Smooth muscle cell (in vitro differentiated cells): ENCODE measurements around the gene MOXD1. TPM values are rescaled to one million over a fixed set of nuclear protein-coding genes. Genes with fewer than 3 reads are reported as not detected.
"Not testable (repeated sequence)": the region's sequence is repeated elsewhere in the genome, so short reads cannot be mapped to it uniquely, and the experiment has no call there.

Experiments used
- DNase-seq: peaks from one replicate; lab custom pipeline; 2025; ENCODE audit not compliant: unreplicated experiment; lab: John Stamatoyannopoulos, UW
- H2AFZ ChIP-seq: fragments of 200-600 bp; sonication (generic); 2 replicates; pipeline ENCODE4 v1.6.0; 2016; ENCODE audit warnings: antibody characterized with exemption, low read depth, mild to moderate bottlenecking
- H3F3A ChIP-seq: fragments of 200-600 bp; sonication (generic); 2 replicates; pipeline ENCODE4 v1.6.0; 2017; ENCODE audit warnings: antibody characterized with exemption, low read depth
- H3K27ac ChIP-seq: fragments of 200-600 bp; sonication (generic); 2 replicates; pipeline ENCODE4 v1.5.1; 2016; ENCODE audit warnings: low read depth, mild to moderate bottlenecking
- H3K27me3 ChIP-seq: fragments of 200-600 bp; sonication (generic); 2 replicates; pipeline ENCODE4 v1.6.1; 2016; ENCODE audit warnings: low read depth, mild to moderate bottlenecking
- H3K36me3 ChIP-seq: fragments of 200-600 bp; sonication (generic); 2 replicates; pipeline ENCODE4 v1.5.1; 2016; ENCODE audit warnings: low read depth
- H3K4me1 ChIP-seq: fragments of 200-600 bp; sonication (generic); 2 replicates; pipeline ENCODE4 v1.5.1; 2016; ENCODE audit warnings: low read depth
- H3K4me2 ChIP-seq: fragments of 200-600 bp; sonication (generic); 2 replicates; pipeline ENCODE4 v1.6.0; 2016; ENCODE audit warnings: mild to moderate bottlenecking
- H3K4me3 ChIP-seq: fragments of 200-600 bp; sonication (generic); 2 replicates; pipeline ENCODE4 v1.5.1; 2016; ENCODE audit warnings: mild to moderate bottlenecking
- H3K79me2 ChIP-seq: fragments of 200-600 bp; sonication (generic); 2 replicates; pipeline ENCODE4 v1.6.0; 2016; ENCODE audit warnings: low read depth, mild to moderate bottlenecking
- H3K9ac ChIP-seq: fragments of 200-600 bp; sonication (generic); 2 replicates; pipeline ENCODE4 v1.6.0; 2016; ENCODE audit warnings: low read depth
- H3K9me3 ChIP-seq: fragments of 200-600 bp; sonication (generic); replicated peaks from 2 replicates; pipeline ENCODE4 v1.5.1; 2016; ENCODE audit warnings: low read depth
- H4K20me1 ChIP-seq: fragments of 200-600 bp; sonication (generic); 2 replicates; pipeline ENCODE4 v1.6.0; 2016; ENCODE audit warnings: low read depth
- WGBS: methylation state at CpG from one replicate; pipeline ENCODE4 v1.1.7; 2016; ENCODE audit warnings: low lambda C conversion rate; 5-methylcytosine and 5-hydroxymethylcytosine counted together
- polyA plus RNA-seq: library from polyadenylated mRNA; unstranded; fragments of >200 nt; fragmentation: Nextera tagmentation; extraction: Ambion mirVana; gene quantifications from 2 replicates; pipeline ENCODE4 v1.2.1, GENCODE V29; 2016
- total RNA-seq: library from RNA; depleted of rRNA; stranded (reverse); fragments of >200 nt; gene quantifications from 2 replicates; pipeline ENCODE4 v1.2.3, GENCODE V29; 2014
- TF ChIP-seq, protein P1 (sequence below): fragments of 200-600 bp; sonication (generic); IDR thresholded peaks from 2 replicates; pipeline ENCODE4 v1.5.1; 2017; ENCODE audit warnings: borderline replicate concordance, mild to moderate bottlenecking, antibody characterized with exemption; ENCODE audit not compliant: insufficient read depth, poor library complexity, severe bottlenecking

Gene MOXD1
- total and polyA plus RNA-seq, 2 experiments from 2014 or later = 12.4 to 19.4 TPM

DNA sequence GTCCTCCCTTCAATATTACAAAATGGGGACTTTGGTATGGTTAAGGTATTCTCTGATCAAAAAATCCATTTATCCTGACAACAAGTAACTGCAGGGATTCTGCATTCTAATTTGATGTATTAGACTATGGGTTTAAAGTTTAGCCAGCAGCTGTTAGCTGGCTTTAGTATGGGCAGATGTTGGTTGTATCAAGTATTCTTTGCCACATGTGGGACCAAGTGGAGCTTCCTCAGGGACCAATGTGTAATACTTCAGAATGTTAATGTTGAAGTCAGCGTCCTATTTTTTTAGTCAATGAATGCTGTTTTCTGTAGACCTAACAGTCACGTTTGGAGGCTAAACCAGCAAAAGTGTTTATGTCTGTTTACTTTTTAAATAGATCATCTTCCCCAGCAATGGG is 41.4 kb downstream of the MOXD1 start:
- Histone ChIP-seq H3K4me1 (peaks cover 10% of the 10 kb centered on the region), H3K4me3 (no peak overlapping the region), H3K79me2 (no peaks in the 10 kb centered on the region), H3K27me3 (no peaks in the 10 kb centered on the region), H2AFZ (no peak overlapping the region), H3K36me3 (no peaks in the 10 kb centered on the region), H3F3A (peaks cover 7% of the 10 kb centered on the region), H4K20me1 (no peaks in the 10 kb centered on the region), H3K4me2 (no peak overlapping the region), H3K9me3 (no peaks in the 10 kb centered on the region), H3K9ac (no peak overlapping the region), H3K27ac (no peak overlapping the region)
- no peak for DNase-seq
- TF ChIP-seq, protein P1, sequence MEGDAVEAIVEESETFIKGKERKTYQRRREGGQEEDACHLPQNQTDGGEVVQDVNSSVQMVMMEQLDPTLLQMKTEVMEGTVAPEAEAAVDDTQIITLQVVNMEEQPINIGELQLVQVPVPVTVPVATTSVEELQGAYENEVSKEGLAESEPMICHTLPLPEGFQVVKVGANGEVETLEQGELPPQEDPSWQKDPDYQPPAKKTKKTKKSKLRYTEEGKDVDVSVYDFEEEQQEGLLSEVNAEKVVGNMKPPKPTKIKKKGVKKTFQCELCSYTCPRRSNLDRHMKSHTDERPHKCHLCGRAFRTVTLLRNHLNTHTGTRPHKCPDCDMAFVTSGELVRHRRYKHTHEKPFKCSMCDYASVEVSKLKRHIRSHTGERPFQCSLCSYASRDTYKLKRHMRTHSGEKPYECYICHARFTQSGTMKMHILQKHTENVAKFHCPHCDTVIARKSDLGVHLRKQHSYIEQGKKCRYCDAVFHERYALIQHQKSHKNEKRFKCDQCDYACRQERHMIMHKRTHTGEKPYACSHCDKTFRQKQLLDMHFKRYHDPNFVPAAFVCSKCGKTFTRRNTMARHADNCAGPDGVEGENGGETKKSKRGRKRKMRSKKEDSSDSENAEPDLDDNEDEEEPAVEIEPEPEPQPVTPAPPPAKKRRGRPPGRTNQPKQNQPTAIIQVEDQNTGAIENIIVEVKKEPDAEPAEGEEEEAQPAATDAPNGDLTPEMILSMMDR = no peak
- WGBS = 56% methylated on average over 2 of the region's 2 CpGs

DNA sequence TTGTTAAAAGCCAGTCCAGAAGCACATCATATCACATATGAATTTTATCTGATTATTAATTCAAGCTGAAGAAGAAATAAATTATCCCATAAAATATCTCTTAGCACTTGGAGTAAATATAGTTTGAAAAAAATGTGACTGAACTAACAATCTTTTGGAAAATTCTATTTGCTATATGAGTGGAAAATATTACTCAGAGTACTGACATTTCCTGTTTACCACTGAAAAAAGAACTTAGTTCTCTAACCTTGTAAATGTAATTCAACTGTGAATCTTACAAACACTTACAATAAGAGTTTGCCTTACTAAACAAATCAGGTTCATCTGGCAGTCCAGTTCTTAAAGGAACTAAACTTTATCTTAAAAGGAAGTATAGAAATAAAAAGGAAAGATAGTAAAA is 44.2 kb downstream of the MOXD1 start:
- TF ChIP-seq, protein P1 = no peak
- H3K27ac ChIP-seq = peak overlapping the region; percentile 48
- H3K4me2 ChIP-seq = peak overlapping the region; percentile 62
- peak overlapping the region; percentile 52 for H2AFZ ChIP-seq
- H3K4me1 ChIP-seq = peaks cover 10% of the 10 kb centered on the region
- no peaks in the 10 kb centered on the region for H3K27me3 ChIP-seq
- H4K20me1 ChIP-seq = no peaks in the 10 kb centered on the region
- no peak for DNase-seq
- no peaks in the 10 kb centered on the region for H3F3A ChIP-seq
- H3K9ac ChIP-seq = no peak overlapping the region
- no peak overlapping the region for H3K4me3 ChIP-seq
- H3K79me2 ChIP-seq = no peaks in the 10 kb centered on the region
- H3K36me3 ChIP-seq = no peaks in the 10 kb centered on the region
- no peaks in the 10 kb centered on the region for H3K9me3 ChIP-seq

DNA sequence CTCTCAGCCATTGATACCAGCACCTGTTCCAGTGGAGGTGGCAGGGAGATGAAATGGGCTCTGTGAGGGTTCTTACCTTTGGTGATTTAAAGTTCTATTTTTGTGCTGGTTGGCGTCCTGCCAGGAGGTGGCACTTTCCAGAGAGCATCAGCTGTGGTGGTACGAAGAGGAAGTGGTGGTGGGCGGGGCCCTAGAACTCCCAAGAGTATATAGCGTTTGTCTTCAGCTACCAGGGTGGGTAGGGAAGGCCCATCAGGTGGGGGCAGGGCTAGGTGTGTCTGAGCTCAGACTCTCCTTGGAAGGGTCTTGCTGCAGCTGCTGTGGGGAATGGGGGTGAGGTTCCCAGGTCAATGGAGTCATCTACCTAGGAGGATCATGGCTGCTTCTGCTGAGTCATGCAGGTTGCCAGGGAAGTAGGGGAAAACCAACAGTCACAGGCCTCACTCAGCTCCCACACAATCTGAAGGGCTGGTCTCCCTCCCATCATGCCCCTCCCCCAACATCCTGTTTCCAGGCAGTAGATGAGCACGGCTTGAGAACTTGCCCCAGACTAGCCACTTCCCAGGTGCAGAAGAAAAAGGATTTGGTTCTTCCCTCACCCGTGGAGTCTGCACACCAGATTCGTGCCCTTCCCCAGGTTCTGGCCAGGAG is 46.6 kb downstream of the MOXD1 start:
- H3K4me3 ChIP-seq = no peak overlapping the region
- peaks cover 10% of the 10 kb centered on the region for H3K4me1 ChIP-seq
- no peak for DNase-seq
- H3K27ac ChIP-seq = no peak overlapping the region
- TF ChIP-seq, protein P1 = no peak
- no peaks in the 10 kb centered on the region for H3K27me3 ChIP-seq
- no peak overlapping the region for H3K9ac ChIP-seq
- no peaks in the 10 kb centered on the region for H4K20me1 ChIP-seq
- no peak overlapping the region for H3K4me2 ChIP-seq
- no peak overlapping the region for H2AFZ ChIP-seq
- no peaks in the 10 kb centered on the region for H3F3A ChIP-seq
- H3K79me2 ChIP-seq = no peaks in the 10 kb centered on the region
- no peaks in the 10 kb centered on the region for H3K36me3 ChIP-seq
- H3K9me3 ChIP-seq = no peaks in the 10 kb centered on the region
- WGBS = 81% methylated on average over 7 of the region's 7 CpGs

DNA sequence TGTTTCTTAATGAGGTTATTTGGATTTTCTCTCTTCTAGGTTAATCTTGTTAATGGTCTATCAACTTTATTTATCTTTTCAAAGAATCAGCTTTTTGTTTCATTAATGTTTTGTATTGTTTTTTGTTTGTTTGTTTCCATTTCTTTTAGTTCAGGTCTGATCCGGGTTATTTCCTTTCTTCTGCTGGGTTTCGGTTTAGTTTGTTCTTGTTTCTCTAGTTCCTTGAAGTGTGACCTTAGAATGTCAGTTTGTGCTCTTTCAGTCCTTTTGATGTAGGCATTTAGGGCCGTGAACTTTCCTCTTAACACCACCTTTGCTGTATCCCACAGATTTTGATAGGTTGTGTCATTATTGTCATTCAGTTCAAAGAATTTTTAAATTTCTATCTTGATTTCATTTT is 49.3 kb downstream of the MOXD1 start:
- H3K9me3 ChIP-seq, DNase-seq, H3K4me1 ChIP-seq, H3K9ac ChIP-seq, H3K79me2 ChIP-seq, H3K4me2 ChIP-seq, H3K27me3 ChIP-seq, H3K36me3 ChIP-seq, H3K27ac ChIP-seq, H4K20me1 ChIP-seq, H3F3A ChIP-seq, H3K4me3 ChIP-seq, H2AFZ ChIP-seq: not testable (repeated sequence)
- WGBS = 100% methylated on average over 3 of the region's 3 CpGs
